H1 (cell line): ENCODE results near the gene RNF31. TPM values are rescaled to one million over a fixed set of nuclear protein-coding genes. Genes with fewer than 3 reads are reported as not detected.

Source experiments
- CTCF ChIA-PET: fragments of 300-600 bp; sonication (Branson Sonifier 250); formaldehyde crosslinking; loops from one replicate; lab custom pipeline; 2021; ENCODE audit not compliant: partially characterized antibody; lab: Charles Lee
- POLR2A ChIA-PET: fragments of 300-600 bp; sonication (Branson Sonifier 250); formaldehyde crosslinking; loops from one replicate; lab custom pipeline; 2021; ENCODE audit warnings: inconsistent platforms; ENCODE audit not compliant: partially characterized antibody; lab: Charles Lee
- DNase-seq, 2 experiments: peaks; one replicate each; pipeline versions ENCODE4 v3.0.0 to v3.0.0-alpha.2; 2010 to 2022; ENCODE audit warnings: low spot score in 2 of 2, low read depth in 1 of 2, mixed read lengths in 1 of 2
- FAIRE-seq: peaks from 2 replicates; lab custom pipeline; 2011; peaks lifted over from hg19 to GRCh38; lab: Jason Lieb, UNC
- H2AFZ ChIP-seq: 2 replicates; pipeline ENCODE4 v1.8.1; 2012; ENCODE audit warnings: low read length, inconsistent platforms
- H2AK5ac ChIP-seq: 2 replicates; pipeline ENCODE4 v1.6.1; 2013; ENCODE audit warnings: low read depth, low read length
- H2BK120ac ChIP-seq: replicated peaks from 2 replicates; pipeline ENCODE3; 2013; ENCODE audit warnings: low read depth, low read length, inconsistent platforms
- H2BK12ac ChIP-seq: 2 replicates; pipeline ENCODE4 v1.6.1; 2013; ENCODE audit warnings: low read depth, low read length
- H2BK15ac ChIP-seq: 2 replicates; pipeline ENCODE4 v1.6.1; 2013; ENCODE audit warnings: low read length
- H2BK20ac ChIP-seq: 2 replicates; pipeline ENCODE4 v1.6.1; 2013; ENCODE audit warnings: low read length
- H2BK5ac ChIP-seq: 2 replicates; pipeline ENCODE4 v1.6.1; 2013; ENCODE audit warnings: low read depth, low read length
- H3K14ac ChIP-seq: 2 replicates; pipeline ENCODE4 v1.6.1; 2013; ENCODE audit warnings: inconsistent platforms; ENCODE audit not compliant: insufficient read length
- H3K18ac ChIP-seq: 2 replicates; pipeline ENCODE4 v1.6.1; 2013; ENCODE audit warnings: low read length; ENCODE audit errors: extremely low read depth
- H3K23ac ChIP-seq: 2 replicates; pipeline ENCODE4 v1.6.1; 2013; ENCODE audit warnings: inconsistent platforms; ENCODE audit not compliant: insufficient read length
- H3K23me2 ChIP-seq: 2 replicates; pipeline ENCODE4 v1.6.1; 2013; ENCODE audit warnings: low read depth, low read length
- H3K27ac ChIP-seq: 2 replicates; pipeline ENCODE4 v1.6.1; 2011; ENCODE audit warnings: low read depth, low read length, inconsistent platforms
- H3K27me3 ChIP-seq, 4 experiments: replicated peaks in 1 of 4; 1 replicate in 1 of 4; 2 replicates in 3 of 4; pipeline versions ENCODE4 v1.6.1 to v1.8.1; 2011 to 2013; ENCODE audit warnings: low read length in 3 of 4, mild to moderate bottlenecking in 3 of 4, inconsistent platforms in 2 of 4, mixed read lengths in 2 of 4, moderate library complexity in 1 of 4; ENCODE audit not compliant: control insufficient read depth in 3 of 4, insufficient read depth in 3 of 4; ENCODE audit errors: extremely low read depth in 1 of 4
- H3K36me3 ChIP-seq, 4 experiments: 2 replicates each; pipeline versions ENCODE4 v1.6.1 to v1.8.1; 2011 to 2013; ENCODE audit warnings: mild to moderate bottlenecking in 4 of 4, low read length in 3 of 4, moderate library complexity in 2 of 4, control low read depth in 1 of 4, inconsistent platforms in 1 of 4; ENCODE audit not compliant: insufficient read depth in 4 of 4, control insufficient read depth in 2 of 4
- H3K4ac ChIP-seq: replicated peaks from 2 replicates; pipeline ENCODE3; 2013; ENCODE audit warnings: low read length, low read depth, mixed read lengths, inconsistent platforms; ENCODE audit not compliant: insufficient read length
- H3K4me1 ChIP-seq, 4 experiments: replicated peaks in 1 of 4; 1 replicate in 1 of 4; 2 replicates in 3 of 4; pipeline versions ENCODE4 v1.6.1 to v1.8.1; 2011 to 2013; ENCODE audit warnings: low read length in 3 of 4, inconsistent platforms in 2 of 4, mixed read lengths in 1 of 4; ENCODE audit not compliant: insufficient read depth in 4 of 4, control insufficient read depth in 3 of 4
- H3K4me2 ChIP-seq, 2 experiments: 2 replicates each; pipeline versions ENCODE4 v1.6.1 to v1.8.1; 2011 to 2013; ENCODE audit warnings: low read depth in 2 of 2, low read length in 2 of 2, control low read depth in 1 of 2, inconsistent platforms in 1 of 2, mild to moderate bottlenecking in 1 of 2; ENCODE audit not compliant: insufficient read depth in 1 of 2
- H3K4me3 ChIP-seq, 4 experiments: fragments of 200-600, 300-600 bp in 1 of 4; sonication (generic), shearing (Covaris generic), sonication (Bioruptor Twin) in 1 of 4; 2 replicates each; pipeline versions ENCODE4 v1.5.1 to v1.8.1; 2011 to 2016; ENCODE audit warnings: low read length in 4 of 4, low read depth in 3 of 4, control low read depth in 2 of 4, inconsistent platforms in 2 of 4, mild to moderate bottlenecking in 2 of 4, mixed read lengths in 1 of 4, moderate library complexity in 1 of 4; ENCODE audit not compliant: insufficient read depth in 2 of 4; ENCODE audit errors: extremely low read depth in 1 of 4
- H3K56ac ChIP-seq: replicated peaks from 2 replicates; pipeline ENCODE3; 2013; ENCODE audit warnings: low read depth, mild to moderate bottlenecking, mixed read lengths, low read length, inconsistent platforms; ENCODE audit not compliant: insufficient read length
- H3K79me1 ChIP-seq: 2 replicates; pipeline ENCODE4 v1.6.1; 2013; ENCODE audit warnings: low read depth, low read length, control low read depth
- H3K79me2 ChIP-seq, 2 experiments: 2 replicates each; pipeline versions ENCODE4 v1.6.1 to v1.8.1; 2012 to 2013; ENCODE audit warnings: low read length in 2 of 2, mild to moderate bottlenecking in 2 of 2, inconsistent platforms in 1 of 2; ENCODE audit not compliant: insufficient read depth in 2 of 2, control insufficient read depth in 1 of 2
- H3K9ac ChIP-seq, 4 experiments: replicated peaks in 1 of 4; 1 replicate in 1 of 4; 2 replicates in 3 of 4; pipeline versions ENCODE4 v1.6.1 to v1.8.1; 2011 to 2013; ENCODE audit warnings: low read depth in 3 of 4, low read length in 3 of 4, control low read depth in 2 of 4, mild to moderate bottlenecking in 2 of 4, moderate library complexity in 2 of 4, inconsistent platforms in 1 of 4; ENCODE audit errors: extremely low read depth in 1 of 4
- H3K9me3 ChIP-seq, 2 experiments: 2 replicates each; pipeline versions ENCODE4 v1.6.1 to v1.8.1; 2012 to 2013; ENCODE audit warnings: mild to moderate bottlenecking in 2 of 2, moderate library complexity in 2 of 2, control low read depth in 1 of 2, inconsistent platforms in 1 of 2, low read depth in 1 of 2, low read length in 1 of 2, mixed read lengths in 1 of 2; ENCODE audit not compliant: insufficient read depth in 2 of 2
- H4K20me1 ChIP-seq, 2 experiments: replicated peaks in 1 of 2; 2 replicates each; pipeline versions ENCODE3 to v1.8.1; 2011 to 2013; ENCODE audit warnings: inconsistent platforms in 2 of 2, low read length in 2 of 2, mild to moderate bottlenecking in 1 of 2; ENCODE audit not compliant: insufficient read depth in 2 of 2, control insufficient read depth in 1 of 2
- H4K5ac ChIP-seq: 2 replicates; pipeline ENCODE4 v1.6.1; 2013; ENCODE audit warnings: low read length, low read depth, mixed read lengths, inconsistent platforms; ENCODE audit not compliant: insufficient read length
- H4K8ac ChIP-seq: 2 replicates; pipeline ENCODE4 v1.8.0; 2013; ENCODE audit warnings: mild to moderate bottlenecking, moderate library complexity, low read length, inconsistent platforms; ENCODE audit not compliant: insufficient read depth; ENCODE audit errors: extremely low read depth
- H4K91ac ChIP-seq: replicated peaks from 2 replicates; pipeline ENCODE3; 2013; ENCODE audit warnings: low read length, mixed read lengths, inconsistent platforms; ENCODE audit not compliant: insufficient read length
- POLR2A ChIP-seq, 2 experiments: IDR thresholded peaks; 1 replicate in 1 of 2; 2 replicates in 1 of 2; pipeline ENCODE4 v1.6.1; 2011; ENCODE audit warnings: low read depth in 2 of 2, low read length in 2 of 2, mild to moderate bottlenecking in 2 of 2; ENCODE audit errors: control extremely low read depth in 1 of 2
- RAD21 ChIP-seq, 2 experiments: IDR thresholded peaks in 1 of 2; conservative IDR thresholded peaks in 1 of 2; 2 replicates each; pipeline ENCODE4 v1.6.1; 2011; ENCODE audit warnings: low read depth in 2 of 2, low read length in 2 of 2, improper control_type of control experiment in 1 of 2, inconsistent platforms in 1 of 2, mild to moderate bottlenecking in 1 of 2, moderate library complexity in 1 of 2
- RXRA ChIP-seq: IDR thresholded peaks from 2 replicates; pipeline ENCODE4 v1.6.1; 2011; ENCODE audit warnings: low read depth, mild to moderate bottlenecking, low read length, moderate library complexity; ENCODE audit not compliant: insufficient read depth
- SP2 ChIP-seq: IDR thresholded peaks from 2 replicates; pipeline ENCODE4 v1.6.1; 2012; ENCODE audit warnings: mild to moderate bottlenecking, low read length, inconsistent platforms
- SUZ12 ChIP-seq: fragments of 200-600 bp; sonication (generic); IDR thresholded peaks from 2 replicates; pipeline ENCODE4 v1.6.1; 2012; ENCODE audit warnings: mild to moderate bottlenecking, inconsistent platforms, low read length, moderate library complexity, mixed read lengths
- WGBS, 2 experiments: shearing (Covaris generic) in 1 of 2; methylation state at CpG; one replicate each; pipeline versions ENCODE4 v1.1.6 to v1.1.7; 2013 to 2015; ENCODE audit warnings: low lambda C conversion rate in 2 of 2, mixed read lengths in 2 of 2, inconsistent platforms in 1 of 2, low coverage in 1 of 2, missing lambda C conversion rate in 1 of 2; ENCODE audit not compliant: insufficient replicate concordance in 2 of 2, insufficient coverage in 1 of 2, insufficient read length in 1 of 2; ENCODE audit errors: extremely low coverage in 1 of 2, missing lambda C conversion rate in 1 of 2; 5-methylcytosine and 5-hydroxymethylcytosine counted together
- polyA plus RNA-seq, 7 experiments: library from polyadenylated mRNA; depleted of rRNA in 3 of 7; stranded (reverse) in 5 of 7; unstranded in 2 of 7; fragments of >200 nt in 5 of 7; fragments of 200-250 nt in 2 of 7; gene quantifications; 1 replicate in 5 of 7; 2 replicates in 1 of 7; 4 replicates in 1 of 7; pipeline versions ENCODE4 v1.2.1 to v1.2.3, GENCODE V29; 2011 to 2013; ENCODE audit warnings: missing spikeins in 2 of 7, mixed read lengths in 2 of 7
- total RNA-seq: library from RNA; stranded (reverse); fragmentation: NEBNext Ultra II Directional; extraction: Animal tissue kit (Norgen Biotek cat#: 25700); gene quantifications from 2 replicates; pipeline ENCODE4 v1.2.1, GENCODE V29; 2021

The RNF31 gene
- total and polyA plus RNA-seq, 2 of the 8 experiments (the other 6 are each of a cell fraction or from before 2014, with no cell fraction given): 17.5 to 72.0 TPM

GRCh38 chr14:24127673-24128072, 19.6 kb upstream of the RNF31 start:
- Histone ChIP-seq H3K79me2 (no peaks in the 10 kb centered on the region), H3K14ac (no peak overlapping the region), H3K18ac (no peak overlapping the region), H2BK20ac (no peak overlapping the region), H3K23me2 (no peaks in the 10 kb centered on the region), H4K20me1 (no peaks in the 10 kb centered on the region), H3K9ac (no peak overlapping the region), H2BK120ac (no peak overlapping the region), H2AFZ (no peak overlapping the region), H3K56ac (no peak overlapping the region), H3K27me3 (no peaks in the 10 kb centered on the region), H2AK5ac (no peak overlapping the region), H3K79me1 (no peaks in the 10 kb centered on the region), H3K9me3 (no peaks in the 10 kb centered on the region), H3K36me3 (peaks cover 0 to 9% (median 2%) of the 10 kb centered on the region in 4 experiments; a peak in 4 of 8 replicates), H3K27ac (no peak overlapping the region), H3K4me2 (no peak overlapping the region), H4K8ac (no peak overlapping the region), H4K91ac (no peak overlapping the region), H2BK5ac (no peak overlapping the region), H2BK15ac (no peak overlapping the region), H4K5ac (no peak overlapping the region), H3K23ac (no peak overlapping the region), H3K4me1 (no peaks in the 10 kb centered on the region), H3K4me3 (no peak overlapping the region), H3K4ac (no peak overlapping the region), H2BK12ac (no peak overlapping the region)
- WGBS, 2 experiments: 85% methylated on average over 2 of the region's 2 CpGs; no CpG with 5 or more reads in 1 of the 2 experiments
- ChIA-PET CTCF (interaction anchor here (0.7 to 1.4 kb wide), 5 partner anchors 12 to 660 kb away, joined by 3 to 4 read pairs (median 3); partner anchors contain the start of gene IRF9), POLR2A (interaction anchor here (0.6 to 11.1 kb wide), 6 partner anchors 8 to 143 kb away, joined by 3 to 96 read pairs (median 4); partner anchors contain the start of genes DCAF11, NRL and PSME1)
- DNase-seq: no peak
- no peak for FAIRE-seq
- TF ChIP-seq SP2 (no peak), POLR2A (IDR thresholded peaks at IDR 0.05; ENCODE audit: control extremely low read depth in 1 of 2, low read depth in 2 of 2, low read length in 2 of 2) (no peak), RXRA (no peak), SUZ12 (no peak), RAD21 (IDR thresholded peaks at IDR 0.05 in 1 of 2, conservative IDR thresholded peaks at IDR 0.05 in 1 of 2; ENCODE audit: low read depth in 2 of 2, low read length in 2 of 2) (no peak)
